ENCODE data around the gene CUZD1.
A peak's percentile ranks its signal among the peaks of the same experiment; 100 is the strongest.

Gene CUZD1

DNA sequence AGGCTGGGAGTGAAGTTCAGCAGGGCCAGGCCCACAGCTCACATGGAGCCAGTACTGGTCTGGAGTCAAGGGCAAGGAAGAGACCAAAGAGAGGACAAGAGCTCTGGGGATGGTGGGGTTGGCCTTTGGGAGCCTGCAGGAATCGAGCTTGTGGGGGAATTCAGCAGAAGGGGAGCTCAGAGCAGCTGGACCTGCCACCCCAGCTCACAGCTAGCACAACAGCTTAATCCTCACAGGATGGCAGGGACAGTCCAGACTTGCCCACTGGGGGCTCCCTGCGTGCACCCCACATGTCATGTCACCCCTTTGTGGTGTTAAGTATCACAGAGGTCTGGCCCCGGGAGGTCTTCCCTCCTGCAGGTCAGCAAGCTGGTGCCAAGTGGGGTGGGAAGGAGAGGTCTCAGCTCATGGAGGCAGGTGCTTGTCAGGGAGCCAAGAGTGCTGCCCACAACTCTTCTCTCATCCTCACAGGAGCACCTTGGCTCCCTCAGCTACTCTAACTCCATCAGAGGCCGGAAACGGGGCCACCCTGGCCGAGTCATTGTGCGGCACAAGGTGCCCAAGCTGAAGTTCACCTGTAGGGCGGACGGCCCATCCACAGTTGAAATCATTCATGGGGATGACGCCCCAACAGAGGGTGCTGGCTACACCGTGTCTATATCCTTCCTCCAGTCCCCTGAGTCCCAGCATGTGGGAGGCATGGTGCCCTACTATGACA, 22.5 kb downstream of the CUZD1 start:
- in situ Hi-C loops (cut with HindIII; ENCODE audit: low pct_unique_long_range_greater_than_20kb, low sequenced_read_pairs): no loop called here
- no peak for DNase-seq (ENCODE audit: low read depth in 1 of 2, low spot score in 1 of 2)
- TF ChIP-seq JUND (IDR thresholded peaks at IDR 0.05; ENCODE audit: low read depth): no peak

DNA sequence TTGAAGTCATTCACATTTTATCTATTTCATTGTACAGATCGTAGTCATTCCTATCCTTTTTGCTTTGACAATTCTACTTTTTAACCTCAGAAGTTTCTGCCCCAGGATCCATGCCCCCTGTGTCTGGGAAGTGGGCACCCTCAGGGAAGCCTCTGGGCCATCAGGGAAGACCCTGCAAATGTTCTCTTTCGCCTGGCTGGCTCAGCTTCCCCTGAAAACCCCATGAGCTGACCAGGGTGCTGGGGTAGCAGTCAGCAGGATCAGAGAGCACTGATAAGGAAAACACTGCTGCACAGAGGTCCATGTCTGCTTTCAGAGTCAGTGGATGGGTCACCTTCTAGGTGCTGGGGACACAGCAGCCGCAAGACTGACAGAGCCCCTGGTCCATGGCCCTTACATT, 23.8 kb downstream of the CUZD1 start:
- DNase-seq (ENCODE audit: low read depth in 1 of 2, low spot score in 1 of 2): no peak
- in situ Hi-C loops (cut with HindIII; ENCODE audit: low pct_unique_long_range_greater_than_20kb, low sequenced_read_pairs): no loop called here
- TF ChIP-seq JUND (IDR thresholded peaks at IDR 0.05; ENCODE audit: low read depth): no peak

DNA sequence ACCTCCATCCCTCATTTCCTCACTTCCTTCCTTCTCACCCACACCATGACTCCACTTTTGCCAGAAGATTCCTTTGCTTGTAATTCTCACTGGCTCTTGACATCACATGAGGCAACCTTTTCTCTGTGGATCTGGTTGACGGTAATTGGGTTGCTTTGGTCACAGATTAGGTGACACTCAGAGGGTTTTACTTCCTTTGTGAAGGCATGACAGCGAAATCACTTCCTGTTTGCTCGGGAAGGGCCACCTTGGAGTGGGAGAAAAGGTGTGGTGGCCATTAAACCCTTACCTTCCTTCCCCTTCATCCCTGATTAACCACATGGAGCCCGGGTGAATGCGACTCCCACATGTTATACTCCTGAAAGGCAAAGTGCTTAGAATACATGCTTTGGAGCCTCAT, 30.2 kb downstream of the CUZD1 start:
- DNase-seq (ENCODE audit: low read depth in 1 of 2, low spot score in 1 of 2): no peak
- no peak for TF ChIP-seq JUND (IDR thresholded peaks at IDR 0.05; ENCODE audit: low read depth)
- in situ Hi-C loops (cut with HindIII; ENCODE audit: low pct_unique_long_range_greater_than_20kb, low sequenced_read_pairs): no loop called here

DNA sequence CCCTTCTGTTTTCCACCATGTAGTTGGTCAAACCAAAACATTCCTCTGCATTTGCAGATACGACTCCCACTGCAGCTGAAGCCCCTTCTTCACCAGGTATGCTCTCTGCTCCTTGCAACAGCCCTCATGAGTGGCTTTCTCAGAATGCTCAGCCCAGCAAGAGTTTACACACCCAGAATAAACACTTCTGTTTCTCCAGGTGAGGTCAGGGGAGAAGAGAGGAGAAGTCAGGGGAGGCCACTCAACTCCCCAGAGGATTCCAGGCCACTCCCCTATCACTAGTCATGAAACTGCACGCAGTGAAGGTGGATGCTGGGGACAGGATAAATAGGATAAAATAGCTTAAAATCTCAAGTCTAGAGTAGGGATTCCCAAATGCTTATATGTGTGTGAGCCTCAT, 31.2 kb downstream of the CUZD1 start:
- no peak for TF ChIP-seq JUND (IDR thresholded peaks at IDR 0.05; ENCODE audit: low read depth)
- in situ Hi-C loops (cut with HindIII; ENCODE audit: low pct_unique_long_range_greater_than_20kb, low sequenced_read_pairs): no loop called here
- DNase-seq (ENCODE audit: low read depth in 1 of 2, low spot score in 1 of 2): no peak

DNA sequence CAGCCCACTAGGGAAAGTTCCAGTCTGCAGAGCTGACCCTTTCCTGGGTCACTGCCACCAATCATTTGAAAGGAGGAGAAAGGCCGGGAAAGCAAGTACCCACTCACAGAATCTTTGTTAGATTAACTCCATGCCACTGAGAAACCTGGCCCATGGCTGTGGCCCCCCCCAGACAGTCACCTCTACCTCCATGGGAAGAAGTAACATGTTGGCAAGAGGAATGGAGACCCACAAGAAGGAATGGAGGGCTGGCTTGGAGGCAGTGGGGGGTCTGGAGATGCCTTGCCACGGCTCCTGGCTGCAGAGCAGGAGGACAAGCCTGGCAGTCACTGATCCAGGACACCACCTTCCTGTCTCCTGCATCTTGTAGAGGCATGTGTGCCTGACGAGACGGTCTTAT, 32.9 kb downstream of the CUZD1 start:
- in situ Hi-C loops (cut with HindIII; ENCODE audit: low pct_unique_long_range_greater_than_20kb, low sequenced_read_pairs): no loop called here
- no peak for DNase-seq (ENCODE audit: low read depth in 1 of 2, low spot score in 1 of 2)
- TF ChIP-seq JUND (IDR thresholded peaks at IDR 0.05; ENCODE audit: low read depth): no peak

DNA sequence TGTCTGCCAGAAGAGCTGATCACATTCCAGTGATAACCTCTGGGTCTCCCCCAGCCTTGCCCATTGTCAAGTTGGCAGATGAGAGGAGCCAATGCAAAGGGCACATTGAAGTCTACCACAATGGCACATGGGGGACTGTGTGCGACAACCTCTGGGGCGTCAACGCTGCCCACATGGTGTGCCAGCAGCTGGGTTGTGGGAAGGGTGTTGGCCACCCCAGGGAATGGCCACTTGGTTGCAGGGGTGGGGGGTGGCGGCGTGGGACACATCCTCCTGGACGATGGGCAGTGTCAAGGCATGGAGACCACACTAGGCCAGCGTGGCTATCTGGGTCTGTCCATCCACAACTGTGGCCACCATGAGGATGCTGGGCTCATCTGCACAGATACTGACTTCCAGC, 43.4 kb downstream of the CUZD1 start:
- in situ Hi-C loops (cut with HindIII; ENCODE audit: low pct_unique_long_range_greater_than_20kb, low sequenced_read_pairs): no loop called here
- no peak for TF ChIP-seq JUND (IDR thresholded peaks at IDR 0.05; ENCODE audit: low read depth)
- no peak for DNase-seq (ENCODE audit: low read depth in 1 of 2, low spot score in 1 of 2)

DNA sequence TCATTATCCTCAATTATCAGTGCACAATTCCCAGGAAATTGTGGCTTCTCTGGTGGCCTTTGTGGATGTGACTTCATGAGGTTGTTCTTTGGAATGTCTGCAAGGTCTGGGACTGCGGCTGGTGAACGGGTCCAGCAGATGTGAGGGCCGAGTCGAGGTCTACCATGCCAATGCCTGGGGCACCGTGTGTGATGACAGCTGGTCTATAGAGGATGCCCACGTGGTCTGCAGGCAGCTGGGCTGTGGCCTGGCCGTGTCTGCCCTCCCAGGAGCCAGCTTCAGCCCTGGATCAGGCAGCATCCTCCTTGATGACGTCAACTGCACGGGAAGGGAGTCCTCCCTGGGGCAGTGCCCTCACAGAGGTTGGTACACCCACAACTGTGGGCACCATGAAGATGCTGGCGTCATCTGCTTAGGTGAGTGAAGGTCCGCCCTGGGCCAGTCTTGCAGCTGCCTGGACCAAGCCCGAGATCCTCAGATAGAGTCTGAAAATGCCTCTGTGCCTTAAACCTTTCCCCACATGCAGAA, 46.9 kb downstream of the CUZD1 start:
- TF ChIP-seq JUND (IDR thresholded peaks at IDR 0.05; ENCODE audit: low read depth): no peak
- in situ Hi-C loops (cut with HindIII; ENCODE audit: low pct_unique_long_range_greater_than_20kb, low sequenced_read_pairs): no loop called here
- no peak for DNase-seq (ENCODE audit: low read depth in 1 of 2, low spot score in 1 of 2)

DNA sequence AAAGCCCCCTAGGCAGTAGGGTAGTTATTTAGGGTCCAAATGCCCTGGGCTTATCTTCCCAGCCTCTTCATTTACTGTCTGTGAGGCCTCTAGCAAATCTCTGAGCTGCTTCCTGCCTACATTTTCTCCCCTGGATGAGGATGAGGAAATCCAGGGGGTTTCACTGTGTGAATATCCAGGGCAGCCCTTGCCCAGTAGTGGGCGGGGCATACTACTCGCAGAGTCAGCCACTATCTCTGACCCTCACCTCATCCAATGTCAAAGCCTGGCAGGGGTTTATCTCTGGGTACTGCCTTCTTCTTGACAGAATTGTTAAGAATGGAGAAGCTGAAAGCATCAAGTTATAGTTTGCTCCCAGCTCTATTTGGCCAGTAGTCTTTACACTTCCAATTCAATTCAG, 48.9 kb downstream of the CUZD1 start:
- in situ Hi-C loops (cut with HindIII; ENCODE audit: low pct_unique_long_range_greater_than_20kb, low sequenced_read_pairs): no loop called here
- DNase-seq (ENCODE audit: low read depth in 1 of 2, low spot score in 1 of 2): no peak
- TF ChIP-seq JUND (IDR thresholded peaks at IDR 0.05; ENCODE audit: low read depth): no peak

DNA sequence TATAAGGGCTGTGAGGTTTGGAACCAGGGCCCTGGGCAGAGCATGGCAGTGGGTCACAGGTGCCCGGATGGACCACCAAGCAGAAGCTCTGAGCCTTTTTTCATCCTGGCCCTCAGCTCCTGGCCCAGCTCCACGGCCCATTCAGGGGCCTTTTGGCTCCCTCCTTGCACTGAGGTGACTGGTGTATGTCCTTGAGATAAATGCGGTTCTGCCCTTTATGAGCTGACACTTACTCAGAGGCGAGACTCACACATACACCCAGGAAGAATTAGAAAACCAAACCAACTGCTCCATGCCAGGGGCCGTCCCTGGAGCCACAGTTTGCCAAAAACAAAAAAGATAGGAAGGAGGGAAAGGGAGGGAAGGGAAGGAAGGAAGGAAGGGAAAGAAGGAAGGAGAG, 49.7 kb downstream of the CUZD1 start:
- TF ChIP-seq JUND (IDR thresholded peaks at IDR 0.05; ENCODE audit: low read depth): no peak
- in situ Hi-C loops (cut with HindIII; ENCODE audit: low pct_unique_long_range_greater_than_20kb, low sequenced_read_pairs): no loop called here
- no peak for DNase-seq (ENCODE audit: low read depth in 1 of 2, low spot score in 1 of 2)

DNA sequence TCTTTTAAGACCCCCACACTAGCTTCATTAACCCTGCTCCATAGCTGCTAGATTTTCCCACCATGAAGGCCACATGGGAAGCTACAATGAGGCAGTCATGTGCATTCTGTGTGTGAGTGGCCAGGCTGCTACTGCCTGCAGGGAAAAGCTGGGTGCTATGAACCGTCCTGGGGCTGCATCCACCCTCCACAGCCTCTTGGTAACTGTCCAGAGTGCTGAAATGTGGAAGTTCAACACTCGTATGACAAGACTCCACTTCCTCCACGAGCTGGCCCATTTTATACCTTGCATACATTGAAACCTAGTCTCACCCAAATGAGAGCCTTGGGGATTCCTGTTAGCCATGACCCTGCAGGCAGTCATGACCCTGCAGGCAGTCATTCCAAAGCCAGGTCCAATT, 59.4 kb downstream of the CUZD1 start:
- no peak for TF ChIP-seq JUND (IDR thresholded peaks at IDR 0.05; ENCODE audit: low read depth)
- in situ Hi-C loops (cut with HindIII; ENCODE audit: low pct_unique_long_range_greater_than_20kb, low sequenced_read_pairs): no loop called here
- DNase-seq (ENCODE audit: low read depth in 1 of 2, low spot score in 1 of 2): peak; percentile 63 to 72

DNA sequence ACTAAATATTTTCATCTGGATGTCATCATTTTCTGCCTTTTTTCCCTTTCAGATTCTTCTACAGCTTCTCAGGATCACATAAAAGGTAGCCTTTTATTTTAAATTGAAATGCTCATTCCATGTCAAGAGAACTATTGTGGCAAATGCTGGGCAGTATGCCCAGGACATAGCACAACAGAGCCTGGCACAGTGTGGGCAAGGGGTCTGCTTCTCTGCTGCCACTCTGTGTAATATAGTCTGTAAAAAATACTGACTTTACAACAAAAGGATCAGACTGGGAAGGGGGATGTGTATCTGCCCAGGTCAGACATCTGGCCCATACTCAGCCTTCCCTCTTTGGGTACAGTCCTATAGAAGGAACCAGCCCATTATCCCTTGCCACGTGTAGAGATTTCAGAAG, 62.7 kb downstream of the CUZD1 start:
- no peak for TF ChIP-seq JUND (IDR thresholded peaks at IDR 0.05; ENCODE audit: low read depth)
- in situ Hi-C loops (cut with HindIII; ENCODE audit: low pct_unique_long_range_greater_than_20kb, low sequenced_read_pairs): no loop called here
- DNase-seq (ENCODE audit: low read depth in 1 of 2, low spot score in 1 of 2): no peak
